HEK293T (cell line): ENCODE measurements around the gene OR4D1.
"Not testable (repeated sequence)": the region's sequence is repeated elsewhere in the genome, so short reads cannot be mapped to it uniquely, and the experiment has no call there.

Experiments used
- CTCF ChIA-PET: fragments of 350-600 bp; formaldehyde crosslinking; extraction: SDS; loops from one replicate; lab custom pipeline; 2021; ENCODE audit warnings: antibody characterized with exemption, inconsistent platforms; lab: Yijun Ruan, JAX
- POLR2A ChIA-PET: fragments of 350-600 bp; formaldehyde crosslinking; extraction: SDS; loops from one replicate; lab custom pipeline; 2020; ENCODE audit warnings: antibody characterized with exemption, inconsistent platforms; lab: Yijun Ruan, JAX
- DNase-seq: peaks from one replicate; pipeline ENCODE4 v3.0.0; 2012; ENCODE audit warnings: mixed read lengths; ENCODE audit errors: extremely low spot score
- ARNT ChIP-seq: fragments of 450-650 bp; IDR thresholded peaks from 2 replicates; pipeline ENCODE4 v1.6.1; 2017; ENCODE audit warnings: mild to moderate bottlenecking
- BHLHE40 ChIP-seq: fragments of 450-650 bp; IDR thresholded peaks from 2 replicates; pipeline ENCODE4 v1.6.1; 2016; ENCODE audit warnings: mild to moderate bottlenecking, moderate library complexity, borderline replicate concordance
- CTBP1 ChIP-seq: fragments of 450-650 bp; IDR thresholded peaks from 2 replicates; pipeline ENCODE4 v1.6.1; 2016; ENCODE audit warnings: borderline replicate concordance
- ELF4 ChIP-seq: fragments of 450-650 bp; IDR thresholded peaks from 2 replicates; pipeline ENCODE4 v1.6.1; 2017; ENCODE audit warnings: antibody characterized with exemption
- FOXA1 ChIP-seq: fragments of 450-650 bp; IDR thresholded peaks from 2 replicates; pipeline ENCODE4 v1.6.1; 2016; ENCODE audit warnings: mild to moderate bottlenecking
- FOXK2 ChIP-seq: fragments of 450-650 bp; IDR thresholded peaks from 2 replicates; pipeline ENCODE4 v1.6.1; 2016; ENCODE audit warnings: mild to moderate bottlenecking
- FOXM1 ChIP-seq: fragments of 450-650 bp; IDR thresholded peaks from 2 replicates; pipeline ENCODE4 v1.6.1; 2017; ENCODE audit warnings: mild to moderate bottlenecking, borderline replicate concordance
- HDGF ChIP-seq: fragments of 450-650 bp; IDR thresholded peaks from 2 replicates; pipeline ENCODE4 v1.6.1; 2017; ENCODE audit warnings: antibody characterized with exemption, borderline replicate concordance
- L3MBTL2 ChIP-seq: fragments of 450-650 bp; conservative IDR thresholded peaks from 2 replicates; pipeline ENCODE4 v1.6.1; 2016; ENCODE audit warnings: mild to moderate bottlenecking
- LEF1 ChIP-seq: fragments of 450-650 bp; IDR thresholded peaks from 2 replicates; pipeline ENCODE4 v1.6.1; 2017; ENCODE audit warnings: mild to moderate bottlenecking, borderline replicate concordance
- NFRKB ChIP-seq: fragments of 450-650 bp; IDR thresholded peaks from 2 replicates; pipeline ENCODE4 v1.6.1; 2016; ENCODE audit warnings: mild to moderate bottlenecking, moderate library complexity
- PKNOX1 ChIP-seq: fragments of 450-650 bp; IDR thresholded peaks from 2 replicates; pipeline ENCODE4 v1.6.1; 2016
- SP1 ChIP-seq: fragments of 450-650 bp; IDR thresholded peaks from 2 replicates; pipeline ENCODE4 v1.6.1; 2017
- SUZ12 ChIP-seq: fragments of 450-650 bp; IDR thresholded peaks from 2 replicates; pipeline ENCODE4 v1.6.1; 2016; ENCODE audit warnings: mild to moderate bottlenecking
- TARDBP ChIP-seq: fragments of 450-650 bp; IDR thresholded peaks from 2 replicates; pipeline ENCODE4 v1.6.1; 2016
- ZNF384 ChIP-seq: fragments of 450-650 bp; IDR thresholded peaks from 2 replicates; pipeline ENCODE4 v1.6.1; 2016

OR4D1 gene

DNA sequence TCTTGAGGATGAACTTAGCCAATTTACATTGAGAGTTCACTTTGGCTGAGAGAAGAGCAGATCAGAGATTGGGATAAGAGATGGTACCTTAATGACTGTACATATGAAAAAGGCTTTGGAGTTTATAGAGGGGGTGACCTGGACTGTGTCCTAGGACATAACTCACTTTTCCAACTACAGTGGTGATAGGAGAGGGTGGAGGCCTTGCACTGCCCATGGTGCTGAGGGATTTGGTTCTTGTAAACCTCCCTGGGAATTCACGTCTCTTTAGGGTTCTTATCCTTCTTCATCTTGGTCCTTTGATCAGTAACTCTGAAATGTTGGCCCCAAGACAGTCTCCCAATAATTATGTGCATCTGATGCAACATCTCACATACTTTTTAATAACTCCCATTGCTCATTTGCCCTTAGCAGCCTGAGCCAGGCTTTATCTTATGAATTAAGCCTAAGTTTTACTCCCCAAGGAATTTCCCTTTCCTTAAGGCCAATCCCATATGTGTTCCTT, at the start of gene OR4D1:
OR4D1 (plus strand) TSS at position 455 of the 505 bp plus-strand sequence. CDS start 6,770 bp downstream, outside the sequence.
- POLR2A ChIA-PET = no interaction called here
- no peak for DNase-seq
- CTCF ChIA-PET = interaction anchor here (0.7 to 1.0 kb wide), 2 partner anchors 51 to 88 kb away, joined by 3 read pairs; no protein-coding TSS in a partner anchor
- no peak for TF ChIP-seq BHLHE40
- TF ChIP-seq ELF4 = no peak
- no peak for TF ChIP-seq L3MBTL2
- no peak for TF ChIP-seq SUZ12
- TF ChIP-seq ARNT = no peak
- TF ChIP-seq ZNF384 = no peak
- TF ChIP-seq FOXK2 = no peak
- no peak for TF ChIP-seq CTBP1
- no peak for TF ChIP-seq HDGF
- TF ChIP-seq TARDBP = no peak
- TF ChIP-seq NFRKB = no peak
- no peak for TF ChIP-seq SP1
- no peak for TF ChIP-seq LEF1
- TF ChIP-seq PKNOX1 = no peak
- TF ChIP-seq FOXM1 = no peak
- TF ChIP-seq FOXA1 = no peak

DNA sequence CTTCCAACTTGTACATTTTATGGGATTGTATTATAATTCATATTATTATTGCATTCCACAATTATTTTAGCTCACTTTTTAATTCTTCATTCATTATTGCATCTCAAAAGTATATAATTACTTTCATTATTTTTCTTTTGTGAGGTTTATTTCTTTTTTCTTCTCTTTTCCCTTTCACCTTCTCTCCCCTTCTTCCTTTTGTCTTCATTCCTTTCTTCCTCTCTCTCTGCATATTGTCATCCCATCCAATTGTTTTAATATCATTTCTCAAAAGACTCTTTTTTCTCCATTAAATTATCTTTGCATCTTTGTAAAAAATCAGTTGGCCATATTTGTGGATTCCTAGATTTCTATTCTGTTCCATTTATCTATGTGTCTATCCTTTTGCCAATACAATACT, 47.7 kb upstream of the OR4D1 start:
- CTCF ChIA-PET = interaction anchor here (0.7 kb wide), 1 partner anchor 367 kb away, joined by 3 read pairs; no protein-coding TSS in a partner anchor
- DNase-seq = no peak
- no peak for TF ChIP-seq PKNOX1
- no peak for TF ChIP-seq LEF1
- TF ChIP-seq L3MBTL2 = no peak
- no peak for TF ChIP-seq ARNT
- TF ChIP-seq FOXA1 = no peak
- no peak for TF ChIP-seq ELF4
- no peak for TF ChIP-seq BHLHE40
- TF ChIP-seq HDGF = no peak
- no peak for TF ChIP-seq SP1
- TF ChIP-seq TARDBP = no peak
- no peak for TF ChIP-seq FOXM1
- no peak for TF ChIP-seq FOXK2
- TF ChIP-seq ZNF384 = no peak
- no peak for TF ChIP-seq SUZ12
- TF ChIP-seq CTBP1 = no peak
- TF ChIP-seq NFRKB = no peak
- POLR2A ChIA-PET = interaction anchor here (1.0 to 1.3 kb wide), 2 partner anchors 10 to 93 kb away, joined by 3 read pairs; partner anchors contain the start of gene SRSF1

DNA sequence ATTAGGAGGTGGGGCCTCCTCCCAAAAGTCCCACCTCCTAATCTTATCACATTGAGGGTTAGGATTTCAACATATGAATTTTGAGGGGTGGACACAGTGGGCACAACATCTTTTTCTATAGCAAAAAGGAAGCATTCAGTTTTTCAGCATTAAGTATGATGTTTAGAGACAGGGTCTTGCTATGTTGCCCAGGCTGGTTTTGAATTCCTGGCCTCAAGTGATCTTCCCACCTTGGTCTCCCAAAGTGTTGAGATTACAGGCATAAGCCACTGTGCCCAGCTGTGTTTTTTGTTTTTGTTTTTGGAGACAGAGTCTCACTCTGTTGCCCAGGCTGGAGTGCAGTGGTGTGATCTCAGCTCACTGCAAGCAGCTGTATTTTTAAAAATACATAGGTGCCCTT, 46.3 kb upstream of the OR4D1 start:
- POLR2A ChIA-PET = interaction anchor here (1.3 kb wide), 1 partner anchor 8 kb away, joined by 3 read pairs; no protein-coding TSS in a partner anchor
- CTCF ChIA-PET, DNase-seq: not testable (repeated sequence)

DNA sequence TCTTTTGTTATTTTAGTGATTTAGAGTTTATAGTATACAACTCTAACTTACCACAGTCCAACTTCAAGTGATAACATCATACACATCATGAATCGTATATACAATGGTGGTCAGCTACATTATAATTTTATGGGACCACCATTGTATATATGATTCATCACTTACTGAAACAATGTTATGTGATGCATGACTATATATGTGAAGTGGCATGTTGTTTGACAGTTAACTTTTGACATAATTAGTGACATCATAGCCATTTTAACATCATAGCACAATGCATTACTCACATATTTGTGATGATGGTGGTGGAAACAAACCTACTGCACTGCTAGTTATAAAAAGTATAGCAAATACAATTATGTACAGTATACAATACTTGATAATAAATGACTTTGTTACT, 43.1 kb upstream of the OR4D1 start:
- POLR2A ChIA-PET = no interaction called here
- no peak for TF ChIP-seq SUZ12
- TF ChIP-seq HDGF = no peak
- TF ChIP-seq LEF1 = no peak
- no peak for TF ChIP-seq ELF4
- no peak for TF ChIP-seq FOXA1
- TF ChIP-seq FOXK2 = no peak
- TF ChIP-seq CTBP1 = no peak
- no peak for TF ChIP-seq BHLHE40
- TF ChIP-seq ARNT = no peak
- no peak for TF ChIP-seq L3MBTL2
- no peak for TF ChIP-seq NFRKB
- no peak for DNase-seq
- CTCF ChIA-PET = no interaction called here

DNA sequence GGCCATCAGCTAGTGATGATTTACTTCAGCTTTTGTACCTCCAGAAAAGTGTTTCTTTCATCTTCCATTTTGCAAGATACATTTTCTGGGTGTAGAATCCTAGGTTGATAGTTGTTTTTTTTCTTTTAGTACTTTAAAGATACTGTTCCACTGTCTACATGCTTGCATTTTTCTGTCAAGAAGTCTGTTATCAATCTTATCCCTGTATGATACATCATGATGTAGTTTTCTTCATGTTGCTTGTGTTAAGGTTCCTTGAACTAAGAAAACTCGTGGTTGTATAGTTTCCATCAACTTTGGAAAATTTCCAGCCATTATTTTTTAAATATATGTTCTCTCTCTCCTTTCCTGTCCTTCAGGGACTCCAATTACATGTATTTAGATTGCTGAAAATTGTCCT, 40.9 kb upstream of the OR4D1 start:
- TF ChIP-seq ELF4 (no peak), FOXM1 (no peak), ZNF384 (no peak), BHLHE40 (no peak), LEF1 (no peak)
- ChIA-PET CTCF (no interaction called here), POLR2A (interaction anchor here (1.1 kb wide), 1 partner anchor 100 kb away, joined by 3 read pairs; the partner anchor contains the start of gene SRSF1)
- DNase-seq = no peak

DNA sequence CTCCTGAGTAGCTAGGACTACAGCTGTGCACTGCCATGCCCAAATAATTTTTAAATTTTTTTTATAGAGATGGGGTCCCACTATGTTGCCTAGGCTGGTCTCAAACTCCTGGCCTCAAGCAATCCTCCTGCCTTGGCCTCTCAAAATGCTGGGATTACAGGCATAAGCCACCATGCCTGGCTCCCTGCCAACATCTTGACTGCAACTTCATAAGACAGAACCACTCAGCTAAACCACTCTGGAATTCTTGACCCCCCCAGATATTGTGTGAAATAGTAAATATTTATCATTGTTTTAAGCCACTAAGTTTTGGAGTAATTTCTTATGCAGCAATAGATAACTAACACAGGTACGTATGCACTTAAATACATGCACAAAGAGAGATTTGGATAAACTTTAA, 39.0 kb upstream of the OR4D1 start:
- ChIA-PET CTCF (no interaction called here), POLR2A (no interaction called here)
- TF ChIP-seq PKNOX1 = no peak
- no peak for TF ChIP-seq SUZ12
- TF ChIP-seq NFRKB = no peak
- no peak for TF ChIP-seq ZNF384
- TF ChIP-seq L3MBTL2 = no peak
- no peak for TF ChIP-seq TARDBP
- no peak for TF ChIP-seq SP1
- TF ChIP-seq BHLHE40 = no peak
- no peak for TF ChIP-seq HDGF
- TF ChIP-seq CTBP1 = no peak
- TF ChIP-seq ARNT = no peak
- no peak for TF ChIP-seq ELF4
- TF ChIP-seq FOXA1 = no peak
- TF ChIP-seq FOXM1 = no peak
- TF ChIP-seq LEF1 = no peak
- TF ChIP-seq FOXK2 = no peak
- no peak for DNase-seq
